Activated CD8-positive, alpha-beta memory T cell treated with anti-CD3 and anti-CD28 coated beads, Interleukin-2, amount 50 U/mL, for 24 hours (primary cell): Measurements from ENCODE around the gene AKAP13.

ENCODE experiments used
- DNase-seq: peaks from one replicate; pipeline ENCODE4 v3.0.0-alpha.2; 2020; ENCODE audit errors: extremely low read depth

The AKAP13 gene

GRCh38 chr15:85593809-85594445 lies 213.5 kb downstream of the AKAP13 start:
- DNase-seq, result no peak

GRCh38 chr15:85595804-85596536 lies 215.6 kb downstream of the AKAP13 start:
- no peak for DNase-seq

- no peak for DNase-seq
These were observed 216.9 kb downstream of the AKAP13 start for GRCh38 chr15:85597155-85597815.

- no peak for DNase-seq
These were observed 217.8 kb downstream of the AKAP13 start for GRCh38 chr15:85598219-85598618.

- DNase-seq, result no peak
These were observed 218.5 kb downstream of the AKAP13 start for GRCh38 chr15:85598718-85599398.

DNA sequence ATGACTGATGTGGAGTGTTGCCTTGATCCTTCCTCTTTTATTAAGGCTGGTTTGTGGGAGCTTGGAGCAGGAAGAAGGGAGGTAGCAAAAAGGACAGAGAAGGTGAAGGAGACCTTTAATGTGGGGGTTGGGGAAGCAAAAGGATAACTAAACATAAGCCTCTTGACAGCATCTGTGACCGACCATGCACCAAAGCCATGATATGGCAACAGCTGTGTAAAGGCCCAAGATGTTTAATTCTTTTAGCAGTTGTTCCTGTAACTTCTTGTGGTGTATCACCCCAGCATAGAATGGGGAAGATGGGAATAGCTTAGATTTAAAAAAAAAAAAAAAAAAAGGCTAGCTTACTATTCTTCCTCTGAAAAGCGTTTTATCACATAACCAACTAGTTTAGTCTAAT lies 219.6 kb downstream of the AKAP13 start:
- no peak for DNase-seq

GRCh38 chr15:85603160-85603559 lies 222.8 kb downstream of the AKAP13 start:
- DNase-seq, result no peak

GRCh38 chr15:85603703-85604102 lies 223.3 kb downstream of the AKAP13 start:
- no peak for DNase-seq

DNA sequence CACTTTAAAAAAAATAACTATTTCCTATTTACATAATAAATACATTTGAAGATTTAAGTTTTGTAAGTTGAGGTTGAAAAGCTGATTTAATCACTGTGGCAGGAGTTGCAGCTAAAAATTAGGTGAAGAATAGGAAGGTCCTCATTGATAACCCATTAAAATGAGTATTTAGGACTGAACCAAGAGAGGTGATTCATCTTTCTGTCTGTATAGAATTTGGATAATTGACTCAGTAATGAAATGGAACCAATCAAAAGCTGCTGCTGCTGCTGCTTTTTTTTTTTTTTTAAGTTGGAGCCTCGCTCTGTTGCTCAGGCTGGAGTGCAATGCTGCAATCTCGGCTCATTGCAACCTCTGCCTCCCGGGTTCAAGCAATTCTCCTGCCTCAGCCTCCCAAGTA lies 223.8 kb downstream of the AKAP13 start:
- DNase-seq, result no peak

DNA sequence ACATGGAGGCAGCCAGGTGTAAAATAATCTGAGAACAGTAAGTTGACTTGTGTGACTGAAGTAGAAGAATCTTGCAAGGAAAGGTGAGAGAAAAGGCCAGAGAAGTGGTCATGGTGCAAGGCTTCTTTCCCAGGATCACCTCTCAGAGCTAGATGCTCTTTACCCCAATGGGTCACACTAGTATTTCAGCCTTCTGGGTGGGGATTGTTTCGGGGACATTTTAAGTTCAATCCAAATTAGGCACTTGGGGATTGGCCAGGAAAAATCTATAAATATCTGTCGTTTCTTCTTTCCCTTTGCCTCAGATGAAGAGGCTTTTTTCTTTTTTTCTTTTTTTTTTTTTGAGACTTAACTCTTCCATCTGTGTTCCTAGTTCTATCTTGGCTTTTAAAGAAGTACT lies 226.3 kb downstream of the AKAP13 start:
- DNase-seq, result no peak

DNA sequence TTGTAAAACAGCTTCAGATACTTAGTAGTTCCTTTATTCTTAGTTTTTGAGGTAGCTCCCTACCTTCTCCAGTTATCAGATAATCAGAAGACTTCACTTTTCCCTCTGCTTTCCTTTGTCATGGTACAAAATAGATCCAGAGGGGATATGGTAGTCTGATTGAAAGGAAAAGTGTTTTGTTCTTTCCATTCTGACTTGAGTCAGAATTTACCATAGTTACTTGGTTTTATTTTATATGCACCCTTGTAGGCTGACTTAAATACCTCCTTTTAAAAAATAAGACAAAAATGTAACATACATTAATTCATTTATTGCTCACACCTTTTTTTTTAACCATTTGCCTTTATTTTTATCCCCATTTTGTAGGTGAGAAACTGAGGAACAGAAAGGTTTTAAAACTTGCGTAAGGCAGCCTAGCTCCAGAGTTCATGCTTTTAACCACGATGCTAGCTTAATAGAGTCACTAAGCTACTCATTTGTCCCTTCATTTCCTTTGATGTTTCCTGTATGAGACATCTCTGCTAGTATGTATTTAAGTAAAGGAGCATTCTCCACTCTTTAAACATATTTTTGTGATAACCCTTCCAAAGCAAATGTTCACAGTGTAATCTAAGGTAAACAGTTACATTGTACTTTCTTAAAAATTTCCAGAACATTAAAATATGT lies 226.9 kb downstream of the AKAP13 start:
- no peak for DNase-seq

- DNase-seq, result no peak
These were observed 227.4 kb downstream of the AKAP13 start for GRCh38 chr15:85607842-85608241.

GRCh38 chr15:85609492-85609891 lies 229.1 kb downstream of the AKAP13 start:
- no peak for DNase-seq

- no peak for DNase-seq
These were observed 231.0 kb downstream of the AKAP13 start for GRCh38 chr15:85611361-85611760.

- no peak for DNase-seq
These were observed 233.7 kb downstream of the AKAP13 start for GRCh38 chr15:85614059-85614458.

- no peak for DNase-seq
These were observed 235.5 kb downstream of the AKAP13 start for GRCh38 chr15:85615930-85616329.

- no peak for DNase-seq
These were observed 236.2 kb downstream of the AKAP13 start for GRCh38 chr15:85616549-85617110.

DNA sequence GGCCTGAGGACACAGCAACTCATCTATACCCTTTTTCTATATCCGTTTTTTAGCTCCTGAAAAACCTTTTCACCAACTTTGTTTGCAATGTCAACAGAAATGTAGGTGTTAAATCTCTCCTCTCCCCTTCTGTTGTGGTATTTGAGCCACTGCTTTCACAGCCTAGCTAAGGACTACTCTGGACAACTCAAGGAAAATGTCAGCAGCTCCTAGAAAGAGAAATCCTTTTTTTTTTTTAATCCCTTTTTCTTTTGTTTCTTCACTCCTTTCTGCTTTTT lies 237.8 kb downstream of the AKAP13 start:
- no peak for DNase-seq

- DNase-seq, result peak; percentile 34
These were observed 238.6 kb downstream of the AKAP13 start for GRCh38 chr15:85618956-85619491.

DNA sequence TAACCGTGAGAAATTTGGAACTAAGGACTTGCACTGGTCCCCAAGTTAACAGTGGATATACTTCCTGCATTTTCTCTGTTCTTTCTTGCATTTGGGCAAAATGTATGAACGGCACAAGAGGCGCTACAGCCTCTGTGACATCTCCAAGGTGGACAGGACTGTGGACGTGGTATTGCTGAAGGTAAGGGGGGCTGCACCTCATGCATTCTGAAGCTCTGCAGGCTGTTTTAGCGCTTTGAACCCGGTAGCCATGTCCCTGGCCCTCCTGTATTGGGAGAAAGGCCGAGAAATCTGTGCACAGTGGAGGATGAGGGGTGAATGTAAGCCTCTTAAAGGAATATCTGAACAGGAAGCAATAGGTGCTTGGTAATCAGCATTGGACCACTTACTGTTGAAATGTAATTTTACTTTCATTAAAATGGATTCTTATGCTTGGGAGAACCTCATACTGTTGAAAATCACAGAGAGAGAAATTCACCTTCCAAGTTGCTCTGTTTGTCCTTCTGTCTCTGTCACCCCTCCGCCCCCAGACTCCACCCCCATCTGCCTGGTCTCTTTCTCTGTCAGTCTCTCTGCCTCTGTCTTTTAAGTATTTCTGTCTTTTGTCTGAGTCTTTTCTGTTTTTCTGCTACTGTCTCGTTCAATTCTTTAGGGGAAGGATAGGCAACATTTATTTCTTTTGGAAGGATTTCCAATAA lies 239.7 kb downstream of the AKAP13 start:
- DNase-seq, result no peak

DNA sequence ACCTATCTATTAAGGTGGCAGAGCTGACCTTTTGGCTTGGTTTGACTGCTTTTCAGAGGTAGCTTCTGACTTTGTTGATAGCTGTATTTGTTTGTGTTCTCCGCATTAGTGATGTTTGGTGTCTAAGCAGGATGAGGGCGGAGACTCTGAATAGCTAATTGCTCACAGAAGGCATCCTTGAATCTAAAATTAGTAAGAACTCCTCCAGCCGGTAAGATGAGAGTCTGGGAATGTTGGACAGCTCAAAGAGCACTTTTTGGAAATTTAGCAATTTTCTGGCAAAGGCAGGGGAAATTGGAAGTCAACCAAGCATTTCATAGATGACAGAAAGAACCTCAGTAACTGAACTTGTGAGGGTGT lies 240.3 kb downstream of the AKAP13 start:
- DNase-seq, result no peak
